IPS-20b (cell line): ENCODE results near the gene DOK6.

Experiments used
- H3K27ac ChIP-seq: one replicate; pipeline ENCODE4 v1.5.1; 2013; ENCODE audit warnings: low read length
- H3K27me3 ChIP-seq: 2 replicates; pipeline ENCODE4 v1.6.1; 2013; ENCODE audit warnings: mild to moderate bottlenecking, low read length, inconsistent platforms; ENCODE audit not compliant: insufficient read depth
- H3K36me3 ChIP-seq: 2 replicates; pipeline ENCODE4 v1.6.1; 2013; ENCODE audit warnings: low read depth, mild to moderate bottlenecking, inconsistent platforms, low read length, moderate library complexity; ENCODE audit not compliant: insufficient read depth
- H3K4me1 ChIP-seq: 2 replicates; pipeline ENCODE4 v1.6.1; 2013; ENCODE audit warnings: mild to moderate bottlenecking, control low read depth, inconsistent platforms, low read length, moderate library complexity; ENCODE audit not compliant: insufficient read depth
- H3K4me3 ChIP-seq: 2 replicates; pipeline ENCODE4 v1.5.1; 2013; ENCODE audit warnings: mild to moderate bottlenecking, low read length, inconsistent platforms
- H3K9ac ChIP-seq: 2 replicates; pipeline ENCODE4 v1.6.1; 2013; ENCODE audit warnings: low read depth, mild to moderate bottlenecking, inconsistent platforms, low read length, moderate library complexity
- H3K9me3 ChIP-seq: 2 replicates; pipeline ENCODE4 v1.6.1; 2013; ENCODE audit warnings: mild to moderate bottlenecking, low read depth, low read length, inconsistent platforms; ENCODE audit not compliant: insufficient read depth

DOK6 gene

DNA sequence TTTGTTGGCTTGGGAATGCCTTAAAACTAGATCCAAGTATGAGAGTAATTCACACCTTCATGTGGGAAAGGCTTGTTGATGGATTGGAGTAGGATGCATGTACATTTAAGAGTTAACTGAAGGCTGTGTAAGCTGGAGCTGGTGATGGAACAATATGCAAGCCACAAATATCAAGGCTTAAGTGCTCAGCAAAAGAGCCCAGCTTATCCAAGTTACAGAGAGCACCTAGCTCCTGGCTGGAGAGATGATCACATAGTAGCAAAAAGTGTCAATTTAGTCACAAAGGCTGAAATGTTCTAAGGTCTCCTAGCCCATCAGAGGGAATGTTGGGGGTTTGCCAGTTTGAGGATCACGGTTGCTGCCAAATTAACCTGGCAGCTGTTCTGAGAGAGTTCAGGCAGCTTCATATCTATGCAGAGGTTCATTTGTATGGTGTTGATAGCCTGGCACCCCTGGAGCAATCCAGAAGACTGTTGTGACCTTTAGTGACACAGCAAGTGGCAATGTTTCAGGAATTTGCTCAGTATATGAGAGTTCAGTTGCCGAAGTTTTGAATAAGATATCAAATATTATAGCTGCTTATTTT, 228.2 kb downstream of the DOK6 start:
- Histone ChIP-seq H3K4me3 (no peak overlapping the region), H3K27ac (no peak overlapping the region), H3K9me3 (no peaks in the 10 kb centered on the region), H3K27me3 (no peaks in the 10 kb centered on the region), H3K36me3 (no peaks in the 10 kb centered on the region), H3K9ac (no peak overlapping the region), H3K4me1 (no peaks in the 10 kb centered on the region)

DNA sequence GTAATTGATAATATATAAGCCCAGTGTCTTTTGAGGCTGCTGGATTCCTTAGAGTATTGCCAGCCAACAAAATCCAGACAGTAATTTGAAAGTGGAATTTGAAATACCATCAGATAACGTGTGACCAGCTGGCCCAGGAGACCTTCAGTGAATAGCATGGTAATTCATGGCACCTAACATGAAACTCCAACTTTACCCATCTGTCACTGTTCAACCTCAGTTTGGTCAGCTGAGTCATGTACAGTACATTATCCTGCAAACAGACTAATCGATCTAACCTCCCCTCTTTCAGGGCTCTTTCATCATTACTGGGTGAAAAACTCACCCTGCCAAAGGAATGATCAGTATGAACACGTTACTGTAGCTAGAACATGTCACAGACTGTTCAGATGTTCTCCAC, 230.6 kb downstream of the DOK6 start:
- Histone ChIP-seq H3K27me3 (no peaks in the 10 kb centered on the region), H3K4me3 (no peak overlapping the region), H3K36me3 (no peaks in the 10 kb centered on the region), H3K4me1 (no peaks in the 10 kb centered on the region), H3K9ac (no peak overlapping the region), H3K27ac (no peak overlapping the region), H3K9me3 (no peaks in the 10 kb centered on the region)

- H3K36me3 ChIP-seq, result no peaks in the 10 kb centered on the region
- H3K4me1 ChIP-seq, result no peaks in the 10 kb centered on the region
- no peaks in the 10 kb centered on the region for H3K9me3 ChIP-seq
- no peak overlapping the region for H3K27ac ChIP-seq
- H3K4me3 ChIP-seq, result no peak overlapping the region
- no peaks in the 10 kb centered on the region for H3K27me3 ChIP-seq
- H3K9ac ChIP-seq, result no peak overlapping the region
Observed at GRCh38 chr18:69635482-69635881, 234.8 kb downstream of the DOK6 start.

DNA sequence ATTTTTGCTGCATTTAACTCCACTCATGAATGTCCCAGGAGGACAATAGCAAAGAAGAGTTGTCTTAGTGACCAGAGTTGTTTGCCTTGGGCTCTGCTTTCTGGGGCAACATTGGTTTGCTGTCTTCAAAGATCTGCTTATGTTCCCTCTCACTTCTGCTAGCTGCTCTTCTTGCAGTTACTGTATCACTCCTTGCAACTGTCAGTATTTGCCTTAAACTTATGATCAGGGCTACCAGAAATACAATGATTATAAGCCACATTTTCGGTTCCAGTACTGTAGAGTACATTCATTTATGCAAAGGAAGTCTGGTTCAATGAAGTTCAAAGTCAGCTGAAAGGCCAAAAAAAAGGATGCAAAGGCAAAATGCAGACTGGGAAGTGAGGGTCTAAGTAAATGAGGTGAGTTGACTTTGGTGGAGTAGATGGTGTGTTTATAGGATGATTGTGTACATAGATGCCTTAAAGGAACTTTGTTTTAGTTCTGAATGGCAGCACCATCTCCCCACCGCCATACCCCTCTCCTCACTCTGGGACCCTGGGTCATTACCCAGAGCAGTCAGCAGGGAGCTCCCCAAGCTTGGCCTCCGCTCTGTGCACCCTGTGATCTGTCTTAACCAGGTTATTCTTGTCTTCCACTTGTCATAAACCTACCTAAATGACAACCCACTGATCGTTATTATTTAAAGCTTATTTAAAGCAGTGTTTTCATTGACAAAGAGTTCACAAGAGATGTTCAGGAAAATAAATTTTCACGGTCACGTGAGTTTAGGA, 236.0 kb downstream of the DOK6 start:
- no peak overlapping the region for H3K9ac ChIP-seq
- no peaks in the 10 kb centered on the region for H3K4me1 ChIP-seq
- H3K4me3 ChIP-seq, result no peak overlapping the region
- H3K36me3 ChIP-seq, result no peaks in the 10 kb centered on the region
- no peak overlapping the region for H3K27ac ChIP-seq
- H3K9me3 ChIP-seq, result no peaks in the 10 kb centered on the region
- no peaks in the 10 kb centered on the region for H3K27me3 ChIP-seq

- Histone ChIP-seq H3K36me3 (no peaks in the 10 kb centered on the region), H3K9ac (no peak overlapping the region), H3K27ac (no peak overlapping the region), H3K27me3 (no peaks in the 10 kb centered on the region), H3K9me3 (no peaks in the 10 kb centered on the region), H3K4me1 (no peaks in the 10 kb centered on the region), H3K4me3 (no peak overlapping the region)
Observed at GRCh38 chr18:69638056-69638455, 237.4 kb downstream of the DOK6 start.

DNA sequence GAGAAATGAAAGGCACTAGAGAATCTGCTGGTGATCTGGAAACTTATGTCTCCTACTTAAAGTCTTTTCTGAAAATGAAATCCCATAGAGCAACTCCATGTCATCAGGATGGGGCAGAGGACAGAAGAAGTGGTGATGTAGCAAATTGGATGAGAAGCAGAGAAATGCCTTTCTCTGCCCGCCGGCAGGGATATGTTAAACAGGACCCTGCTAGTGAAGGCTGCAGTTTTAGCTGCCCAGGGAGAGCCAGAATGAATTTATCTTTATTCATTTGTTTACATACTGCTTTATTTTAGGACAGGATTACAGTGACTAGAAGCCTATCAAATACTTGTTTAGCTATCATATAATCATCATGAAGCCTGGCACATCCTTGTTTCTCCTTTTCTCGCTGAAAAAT, 247.0 kb downstream of the DOK6 start:
- H3K4me3 ChIP-seq, result no peak overlapping the region
- H3K27me3 ChIP-seq, result no peaks in the 10 kb centered on the region
- no peaks in the 10 kb centered on the region for H3K9me3 ChIP-seq
- no peak overlapping the region for H3K27ac ChIP-seq
- H3K4me1 ChIP-seq, result peaks cover 4% of the 10 kb centered on the region; the same call in 1 of the 2 replicates
- no peaks in the 10 kb centered on the region for H3K36me3 ChIP-seq
- no peak overlapping the region for H3K9ac ChIP-seq

- Histone ChIP-seq H3K27ac (no peak overlapping the region), H3K36me3 (no peaks in the 10 kb centered on the region), H3K27me3 (no peaks in the 10 kb centered on the region), H3K9ac (no peak overlapping the region), H3K4me3 (no peak overlapping the region), H3K4me1 (peaks cover 4% of the 10 kb centered on the region; the same call in 1 of the 2 replicates), H3K9me3 (no peaks in the 10 kb centered on the region)
Observed at GRCh38 chr18:69648486-69648885, 247.8 kb downstream of the DOK6 start.

GRCh38 chr18:69649684-69650083, 249.0 kb downstream of the DOK6 start:
- Histone ChIP-seq H3K4me1 (peaks cover 4% of the 10 kb centered on the region; the same call in 1 of the 2 replicates), H3K9me3 (no peaks in the 10 kb centered on the region), H3K36me3 (no peaks in the 10 kb centered on the region), H3K4me3 (no peak overlapping the region), H3K27me3 (no peaks in the 10 kb centered on the region), H3K9ac (no peak overlapping the region), H3K27ac (no peak overlapping the region)

- Histone ChIP-seq H3K27ac (no peak overlapping the region), H3K36me3 (no peaks in the 10 kb centered on the region), H3K9me3 (no peaks in the 10 kb centered on the region), H3K9ac (no peak overlapping the region), H3K4me1 (peaks cover 4% of the 10 kb centered on the region; the same call in 1 of the 2 replicates), H3K27me3 (no peaks in the 10 kb centered on the region), H3K4me3 (no peak overlapping the region)
Observed at GRCh38 chr18:69651243-69651642, 250.6 kb downstream of the DOK6 start.

- Histone ChIP-seq H3K27me3 (no peaks in the 10 kb centered on the region), H3K4me3 (no peak overlapping the region), H3K9ac (no peak overlapping the region), H3K4me1 (no peaks in the 10 kb centered on the region), H3K36me3 (no peaks in the 10 kb centered on the region), H3K27ac (no peak overlapping the region), H3K9me3 (no peaks in the 10 kb centered on the region)
Observed at GRCh38 chr18:69655816-69656215, 255.1 kb downstream of the DOK6 start.

DNA sequence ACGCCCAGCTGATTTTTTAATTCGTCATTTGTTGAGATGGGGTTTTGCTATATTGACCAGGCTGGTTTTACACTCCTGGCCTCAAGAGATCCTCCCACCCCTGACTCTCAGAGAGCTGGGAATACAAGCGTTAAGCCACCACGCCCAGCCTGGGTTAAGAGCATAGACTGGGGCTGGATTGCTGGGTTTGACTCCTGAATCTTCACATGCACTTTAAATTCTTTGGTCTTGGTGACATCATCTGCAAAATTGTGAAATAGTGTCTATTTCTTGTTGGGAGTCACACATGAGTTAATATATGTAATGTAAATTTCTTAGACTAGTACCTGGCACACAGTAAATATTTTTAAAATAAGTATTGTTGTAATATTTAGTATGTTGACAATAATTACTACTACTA, 257.4 kb downstream of the DOK6 start:
- Histone ChIP-seq H3K27me3 (no peaks in the 10 kb centered on the region), H3K4me1 (no peaks in the 10 kb centered on the region), H3K27ac (no peak overlapping the region), H3K9me3 (no peaks in the 10 kb centered on the region), H3K4me3 (no peak overlapping the region), H3K36me3 (no peaks in the 10 kb centered on the region), H3K9ac (no peak overlapping the region)

DNA sequence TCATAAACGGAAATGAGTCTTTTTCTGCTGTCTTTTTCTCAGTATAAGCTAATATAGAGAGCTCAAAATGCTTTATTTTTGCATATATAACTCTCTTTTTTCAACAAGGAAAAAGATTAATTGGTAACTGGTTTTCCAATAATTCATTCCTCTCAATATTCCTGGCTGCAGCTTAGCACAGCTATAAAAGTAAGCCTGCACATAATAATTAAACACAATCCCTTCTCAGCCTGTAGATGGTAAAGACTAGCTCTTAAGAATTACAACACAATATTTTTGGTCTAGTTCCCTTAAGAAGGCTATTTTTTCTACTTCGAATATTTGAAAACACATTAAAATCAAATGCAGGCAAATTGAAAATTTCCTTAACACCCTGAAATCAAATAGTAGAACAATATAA, 258.0 kb downstream of the DOK6 start:
- Histone ChIP-seq H3K4me1 (no peaks in the 10 kb centered on the region), H3K27ac (no peak overlapping the region), H3K9me3 (no peaks in the 10 kb centered on the region), H3K9ac (no peak overlapping the region), H3K27me3 (no peaks in the 10 kb centered on the region), H3K36me3 (no peaks in the 10 kb centered on the region), H3K4me3 (no peak overlapping the region)
